Measurements from ENCODE around the gene TMPO.

DNA sequence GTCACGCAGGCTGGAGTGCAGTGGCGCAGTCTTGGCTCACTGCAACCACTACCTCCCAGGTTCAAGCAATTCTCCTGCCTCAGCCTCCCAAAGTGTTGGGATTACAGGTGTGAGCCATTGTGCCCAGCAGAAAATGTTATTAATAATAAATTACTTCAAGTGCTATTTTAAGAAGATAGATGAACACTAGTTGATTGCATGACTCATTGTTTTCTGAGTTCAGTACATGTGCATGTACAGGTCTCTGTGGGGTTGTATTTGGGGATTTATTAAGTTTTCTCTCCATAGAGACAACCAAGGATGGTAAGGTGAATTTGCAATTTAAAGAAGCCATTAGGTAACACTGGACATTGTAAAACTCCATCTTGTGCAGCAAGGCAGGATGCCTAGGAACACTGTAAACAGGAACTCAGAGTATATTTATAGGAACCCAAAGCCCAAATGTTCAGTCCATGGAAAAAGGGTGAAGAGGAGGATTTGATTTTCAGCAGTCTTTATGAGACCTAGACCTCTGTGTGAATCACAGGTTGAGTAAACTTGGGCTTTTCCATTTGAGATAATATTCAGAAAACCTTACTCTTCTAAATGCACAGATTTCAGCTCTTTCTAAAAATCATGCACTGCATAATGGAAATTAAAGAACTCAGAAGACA lies 49.3 kb upstream of the TMPO start:
- TF ChIP-seq ZBTB21 (tag by site-specific recombination; IDR thresholded peaks at IDR 0.05) (no peak), MEIS1 (CRISPR knock-in tag; IDR thresholded peaks at IDR 0.05; ENCODE audit: borderline replicate concordance) (no peak), ZNF146 (tag by site-specific recombination; IDR thresholded peaks at IDR 0.05) (no peak), RBAK (tag by site-specific recombination; IDR thresholded peaks at IDR 0.05) (no peak), ZNF133 (tag by site-specific recombination; IDR thresholded peaks at IDR 0.05) (no peak), ZNF776 (tag by site-specific recombination; IDR thresholded peaks at IDR 0.05; ENCODE audit: borderline replicate concordance) (no peak), ZFP41 (tag by site-specific recombination; IDR thresholded peaks at IDR 0.05; ENCODE audit: borderline replicate concordance) (no peak), ZNF473 (tag by site-specific recombination; IDR thresholded peaks at IDR 0.05) (no peak), ZNF626 (tag by site-specific recombination; IDR thresholded peaks at IDR 0.05) (no peak), SP7 (tag by site-specific recombination; IDR thresholded peaks at IDR 0.05) (no peak), KLF9 (tag by site-specific recombination; IDR thresholded peaks at IDR 0.05; ENCODE audit: low read depth) (no peak)
- TF ChIP-seq, protein P1, sequence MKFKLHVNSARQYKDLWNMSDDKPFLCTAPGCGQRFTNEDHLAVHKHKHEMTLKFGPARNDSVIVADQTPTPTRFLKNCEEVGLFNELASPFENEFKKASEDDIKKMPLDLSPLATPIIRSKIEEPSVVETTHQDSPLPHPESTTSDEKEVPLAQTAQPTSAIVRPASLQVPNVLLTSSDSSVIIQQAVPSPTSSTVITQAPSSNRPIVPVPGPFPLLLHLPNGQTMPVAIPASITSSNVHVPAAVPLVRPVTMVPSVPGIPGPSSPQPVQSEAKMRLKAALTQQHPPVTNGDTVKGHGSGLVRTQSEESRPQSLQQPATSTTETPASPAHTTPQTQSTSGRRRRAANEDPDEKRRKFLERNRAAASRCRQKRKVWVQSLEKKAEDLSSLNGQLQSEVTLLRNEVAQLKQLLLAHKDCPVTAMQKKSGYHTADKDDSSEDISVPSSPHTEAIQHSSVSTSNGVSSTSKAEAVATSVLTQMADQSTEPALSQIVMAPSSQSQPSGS (tag by site-specific recombination; IDR thresholded peaks at IDR 0.05; ENCODE audit: low read depth): no peak
- TF ChIP-seq, protein P2, sequence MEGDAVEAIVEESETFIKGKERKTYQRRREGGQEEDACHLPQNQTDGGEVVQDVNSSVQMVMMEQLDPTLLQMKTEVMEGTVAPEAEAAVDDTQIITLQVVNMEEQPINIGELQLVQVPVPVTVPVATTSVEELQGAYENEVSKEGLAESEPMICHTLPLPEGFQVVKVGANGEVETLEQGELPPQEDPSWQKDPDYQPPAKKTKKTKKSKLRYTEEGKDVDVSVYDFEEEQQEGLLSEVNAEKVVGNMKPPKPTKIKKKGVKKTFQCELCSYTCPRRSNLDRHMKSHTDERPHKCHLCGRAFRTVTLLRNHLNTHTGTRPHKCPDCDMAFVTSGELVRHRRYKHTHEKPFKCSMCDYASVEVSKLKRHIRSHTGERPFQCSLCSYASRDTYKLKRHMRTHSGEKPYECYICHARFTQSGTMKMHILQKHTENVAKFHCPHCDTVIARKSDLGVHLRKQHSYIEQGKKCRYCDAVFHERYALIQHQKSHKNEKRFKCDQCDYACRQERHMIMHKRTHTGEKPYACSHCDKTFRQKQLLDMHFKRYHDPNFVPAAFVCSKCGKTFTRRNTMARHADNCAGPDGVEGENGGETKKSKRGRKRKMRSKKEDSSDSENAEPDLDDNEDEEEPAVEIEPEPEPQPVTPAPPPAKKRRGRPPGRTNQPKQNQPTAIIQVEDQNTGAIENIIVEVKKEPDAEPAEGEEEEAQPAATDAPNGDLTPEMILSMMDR (tag by site-specific recombination; IDR thresholded peaks at IDR 0.05): no peak
